ENCODE data around the gene NKTR. TPM values are rescaled to one million over a fixed set of nuclear protein-coding genes. Genes with fewer than 3 reads are reported as not detected.

The NKTR gene
- total and polyA plus RNA-seq, 2 of the 13 experiments (the other 11 are each of a cell fraction or from before 2014, with no cell fraction given), result 41.3 to 59.6 TPM

GRCh38 chr3:42654331-42655201 is 54.1 kb downstream of the NKTR start (continued):
- TF ChIP-seq ZNF142 (CRISPR knock-in tag; IDR thresholded peaks at IDR 0.05), result no peak
- no peak for TF ChIP-seq ZNF256 (CRISPR knock-in tag; conservative IDR thresholded peaks at IDR 0.05)
- TF ChIP-seq ZFYVE20 (CRISPR knock-in tag; IDR thresholded peaks at IDR 0.05; ENCODE audit: borderline replicate concordance, low read depth), result no peak
- TF ChIP-seq ZFP90 (CRISPR knock-in tag; IDR thresholded peaks at IDR 0.05; ENCODE audit: borderline replicate concordance), result no peak; the same call in 1 of the 2 replicates
- TF ChIP-seq STAT6 (CRISPR knock-in tag; IDR thresholded peaks at IDR 0.05; ENCODE audit: borderline replicate concordance), result no peak
- TF ChIP-seq CEBPZ (IDR thresholded peaks at IDR 0.05; ENCODE audit: low read length), result no peak
- no peak for TF ChIP-seq RAD51 (IDR thresholded peaks at IDR 0.05; ENCODE audit: borderline replicate concordance)
- TF ChIP-seq NFE2L2 (IDR thresholded peaks at IDR 0.05; ENCODE audit: low read length), result no peak
- TF ChIP-seq ZNF549 (CRISPR knock-in tag; IDR thresholded peaks at IDR 0.05), result no peak
- TF ChIP-seq ATF3 (CRISPR knock-in tag; IDR thresholded peaks at IDR 0.05), result peak; percentile 30; the same call in 1 of the 2 replicates
- TF ChIP-seq SMAD3 (CRISPR knock-in tag; IDR thresholded peaks at IDR 0.05), result no peak
- TF ChIP-seq ZNF30 (CRISPR knock-in tag; IDR thresholded peaks at IDR 0.05), result no peak
- no peak for TF ChIP-seq GMEB2 (CRISPR knock-in tag; IDR thresholded peaks at IDR 0.05; ENCODE audit: low read depth)
- TF ChIP-seq ZSCAN29 (CRISPR knock-in tag; conservative IDR thresholded peaks at IDR 0.05), result no peak
